ENCODE data around the gene DIO1. TPM values are rescaled to one million over a fixed set of nuclear protein-coding genes. Genes with fewer than 3 reads are reported as not detected.

DIO1 gene
- total and polyA plus RNA-seq, 9 of the 15 experiments (the other 6 are each of a cell fraction or from before 2014, with no cell fraction given): not detected

DNA sequence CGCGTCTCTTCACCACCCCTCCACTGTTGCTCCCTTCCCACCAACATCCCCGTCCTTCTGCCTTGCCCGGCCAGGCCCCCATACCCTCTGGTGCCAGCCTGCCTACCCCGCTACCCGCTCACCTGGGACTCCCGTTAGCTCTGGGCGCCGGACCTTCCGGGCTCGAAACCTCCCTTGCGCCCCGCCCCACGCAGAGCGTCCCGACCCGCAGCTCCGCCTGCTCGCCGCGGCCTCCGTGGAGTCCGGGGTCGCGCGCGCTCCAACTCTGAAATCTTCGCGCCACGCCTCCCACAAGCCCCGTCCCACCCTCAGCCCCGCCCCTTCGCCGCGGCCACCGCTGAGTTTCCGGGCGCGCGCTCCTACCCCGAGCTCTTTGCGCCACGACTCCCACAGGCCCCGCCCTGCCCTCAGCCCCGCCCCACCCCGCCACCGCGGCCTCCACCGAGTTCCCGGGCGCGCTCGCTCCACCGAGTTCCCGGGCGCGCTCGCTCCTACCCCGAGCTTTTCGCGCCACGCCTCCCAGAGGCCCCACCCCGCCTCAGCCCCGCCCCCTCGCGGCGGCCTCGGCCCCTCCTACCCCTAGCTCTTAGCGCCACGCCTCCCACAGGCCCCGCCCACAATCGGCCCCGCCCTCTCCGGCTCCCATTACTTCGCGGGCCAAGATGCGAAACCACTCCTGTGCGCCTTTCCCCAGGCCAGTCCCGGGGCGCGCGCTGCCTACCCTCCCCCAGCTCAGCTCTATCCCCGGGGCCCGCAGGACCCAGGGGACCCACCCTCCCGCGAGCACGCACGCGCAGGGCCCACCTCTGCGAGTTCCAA lies 51.7 kb downstream of the DIO1 start, which contains the start of gene IFT25 (continued):
- TF ChIP-seq, protein P1, sequence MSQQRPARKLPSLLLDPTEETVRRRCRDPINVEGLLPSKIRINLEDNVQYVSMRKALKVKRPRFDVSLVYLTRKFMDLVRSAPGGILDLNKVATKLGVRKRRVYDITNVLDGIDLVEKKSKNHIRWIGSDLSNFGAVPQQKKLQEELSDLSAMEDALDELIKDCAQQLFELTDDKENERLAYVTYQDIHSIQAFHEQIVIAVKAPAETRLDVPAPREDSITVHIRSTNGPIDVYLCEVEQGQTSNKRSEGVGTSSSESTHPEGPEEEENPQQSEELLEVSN (IDR thresholded peaks at IDR 0.05; ENCODE audit: borderline replicate concordance in 1 of 2, extremely low read depth in 1 of 2, insufficient read depth in 1 of 2, insufficient read length in 1 of 2, low read depth in 1 of 2, low read length in 1 of 2, poor library complexity in 1 of 2, severe bottlenecking in 1 of 2): peak; percentile 1 to 31
- TF ChIP-seq CREM (IDR thresholded peaks at IDR 0.05; ENCODE audit: low read depth) (peak; percentile 27; the same call in 1 of the 2 replicates), CXXC5 (CRISPR knock-in tag; IDR thresholded peaks at IDR 0.05) (peak; percentile 79), SP1 (CRISPR knock-in tag; IDR thresholded peaks at IDR 0.05) (0 out of 2 replicates have a peak, but pooled peaks have one; percentile 44), ZNF695 (CRISPR knock-in tag; IDR thresholded peaks at IDR 0.05) (no peak), GABPB1 (CRISPR knock-in tag; IDR thresholded peaks at IDR 0.05) (peak; percentile 57), PHB (CRISPR knock-in tag; IDR thresholded peaks at IDR 0.05) (peak; percentile 92), ZBTB7A (IDR thresholded peaks at IDR 0.05; ENCODE audit: borderline replicate concordance, control insufficient read depth, low read depth, low read length) (peak; percentile 84; the same call in 1 of the 2 replicates)
- TF ChIP-seq, protein P2, sequence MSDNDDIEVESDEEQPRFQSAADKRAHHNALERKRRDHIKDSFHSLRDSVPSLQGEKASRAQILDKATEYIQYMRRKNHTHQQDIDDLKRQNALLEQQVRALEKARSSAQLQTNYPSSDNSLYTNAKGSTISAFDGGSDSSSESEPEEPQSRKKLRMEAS (CRISPR knock-in tag; IDR thresholded peaks at IDR 0.05): peak; percentile 27; the same call in 1 of the 2 replicates
- TF ChIP-seq, protein P3, sequence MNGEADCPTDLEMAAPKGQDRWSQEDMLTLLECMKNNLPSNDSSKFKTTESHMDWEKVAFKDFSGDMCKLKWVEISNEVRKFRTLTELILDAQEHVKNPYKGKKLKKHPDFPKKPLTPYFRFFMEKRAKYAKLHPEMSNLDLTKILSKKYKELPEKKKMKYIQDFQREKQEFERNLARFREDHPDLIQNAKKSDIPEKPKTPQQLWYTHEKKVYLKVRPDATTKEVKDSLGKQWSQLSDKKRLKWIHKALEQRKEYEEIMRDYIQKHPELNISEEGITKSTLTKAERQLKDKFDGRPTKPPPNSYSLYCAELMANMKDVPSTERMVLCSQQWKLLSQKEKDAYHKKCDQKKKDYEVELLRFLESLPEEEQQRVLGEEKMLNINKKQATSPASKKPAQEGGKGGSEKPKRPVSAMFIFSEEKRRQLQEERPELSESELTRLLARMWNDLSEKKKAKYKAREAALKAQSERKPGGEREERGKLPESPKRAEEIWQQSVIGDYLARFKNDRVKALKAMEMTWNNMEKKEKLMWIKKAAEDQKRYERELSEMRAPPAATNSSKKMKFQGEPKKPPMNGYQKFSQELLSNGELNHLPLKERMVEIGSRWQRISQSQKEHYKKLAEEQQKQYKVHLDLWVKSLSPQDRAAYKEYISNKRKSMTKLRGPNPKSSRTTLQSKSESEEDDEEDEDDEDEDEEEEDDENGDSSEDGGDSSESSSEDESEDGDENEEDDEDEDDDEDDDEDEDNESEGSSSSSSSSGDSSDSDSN (IDR thresholded peaks at IDR 0.05; ENCODE audit: borderline replicate concordance in 1 of 2, low read depth in 2 of 2, low read length in 2 of 2): peak; percentile 45 to 54; a peak in 1 of 4 replicates
